CD4-positive, alpha-beta T cell treated with Interleukin-15 for 1 hour (primary cell): ENCODE results near the gene PIGR.
"Not testable (repeated sequence)": the region's sequence is repeated elsewhere in the genome, so short reads cannot be mapped to it uniquely, and the experiment has no call there.

ENCODE experiments used
- DNase-seq: peaks from one replicate; pipeline ENCODE4 v3.0.0-alpha.2; 2020

PIGR gene

DNA sequence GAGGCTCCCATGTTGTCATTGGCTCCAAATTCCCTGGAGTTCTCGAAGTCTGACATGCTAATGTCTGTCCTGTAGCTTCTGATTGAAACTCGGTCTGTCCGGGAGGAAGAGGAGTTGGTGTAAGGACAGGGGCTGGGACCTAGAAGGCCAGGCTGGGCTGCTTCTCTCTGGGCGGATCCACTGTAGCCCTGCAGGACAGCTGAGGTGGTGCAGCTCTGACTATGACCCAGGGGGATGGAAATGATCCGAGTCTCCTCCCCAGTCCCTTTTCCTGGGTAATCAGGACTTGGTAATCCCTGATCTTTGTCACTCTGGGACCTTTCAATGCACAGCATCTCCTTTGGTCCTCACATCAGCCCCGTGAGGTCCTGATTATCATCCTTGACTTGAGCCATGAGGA lies 14.6 kb downstream of the PIGR start:
- DNase-seq: no peak

DNA sequence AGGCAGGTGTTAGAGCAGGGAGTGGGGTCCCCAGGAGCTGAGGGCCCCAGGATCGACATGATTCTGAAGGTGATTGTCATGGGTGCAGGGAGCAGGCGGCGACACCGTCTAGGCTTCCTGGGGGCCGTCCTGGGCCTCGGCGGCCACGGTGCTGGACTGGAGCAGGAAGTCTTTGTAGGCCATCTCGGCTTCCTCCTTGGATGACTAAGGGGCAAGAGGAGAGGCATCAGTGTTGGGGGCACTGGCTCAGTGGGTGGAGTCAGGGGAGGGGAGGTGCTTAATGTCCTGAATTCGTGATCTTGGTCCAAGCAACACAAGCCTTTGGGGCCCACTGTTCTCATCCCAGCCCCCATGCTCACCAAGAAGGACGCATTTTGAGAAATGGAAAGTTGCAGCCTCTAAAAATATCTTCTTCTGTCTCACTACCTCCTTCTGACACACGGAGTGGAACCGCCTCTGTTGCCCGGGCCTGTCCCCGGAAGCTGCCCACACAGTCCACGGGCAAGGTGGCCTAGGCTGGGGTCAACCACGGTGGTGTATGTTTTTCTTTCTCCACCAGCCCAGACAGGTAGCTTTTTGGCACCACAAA lies 16.0 kb downstream of the PIGR start:
- peak; percentile 74 for DNase-seq

GRCh38 chr1:206929524-206929923 lies 16.7 kb downstream of the PIGR start:
- no peak for DNase-seq

- no peak for DNase-seq
Measured at GRCh38 chr1:206926286-206926685, 20.0 kb downstream of the PIGR start.

DNA sequence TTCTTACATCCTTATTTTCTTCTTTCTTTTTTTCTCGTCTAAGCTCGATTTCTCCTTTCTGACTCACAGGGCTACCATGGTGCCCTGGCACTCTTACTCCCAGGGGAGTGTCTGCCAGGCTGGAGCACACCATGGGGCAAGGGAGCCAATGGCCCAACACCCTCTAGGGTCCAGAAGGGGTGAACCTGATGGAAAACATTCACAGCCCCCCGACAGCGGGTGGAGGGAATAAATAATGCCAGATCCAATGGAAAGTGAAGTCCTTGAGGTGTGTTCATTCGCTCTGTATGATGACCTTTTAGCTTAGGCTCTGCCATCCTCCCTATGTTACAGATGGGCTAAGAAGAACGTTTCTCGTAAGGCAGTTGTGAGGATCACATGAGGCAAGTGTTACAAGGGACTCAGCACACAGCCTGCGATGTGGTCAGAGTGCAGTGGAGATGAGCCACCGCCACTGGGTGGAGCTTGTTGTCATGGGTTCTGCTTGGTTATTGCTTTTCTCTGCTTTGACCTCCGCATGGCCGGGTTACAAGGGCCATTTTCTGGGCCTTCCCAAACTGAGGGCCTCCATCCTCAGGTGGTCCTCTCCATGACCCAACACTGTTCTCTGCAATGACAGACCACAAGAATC lies 21.0 kb downstream of the PIGR start:
- DNase-seq: peak; percentile 84

- DNase-seq: peak; percentile 43
Measured at GRCh38 chr1:206924592-206925105, 21.6 kb downstream of the PIGR start.

GRCh38 chr1:206923961-206924557 lies 22.2 kb downstream of the PIGR start:
- DNase-seq: not testable (repeated sequence)

DNA sequence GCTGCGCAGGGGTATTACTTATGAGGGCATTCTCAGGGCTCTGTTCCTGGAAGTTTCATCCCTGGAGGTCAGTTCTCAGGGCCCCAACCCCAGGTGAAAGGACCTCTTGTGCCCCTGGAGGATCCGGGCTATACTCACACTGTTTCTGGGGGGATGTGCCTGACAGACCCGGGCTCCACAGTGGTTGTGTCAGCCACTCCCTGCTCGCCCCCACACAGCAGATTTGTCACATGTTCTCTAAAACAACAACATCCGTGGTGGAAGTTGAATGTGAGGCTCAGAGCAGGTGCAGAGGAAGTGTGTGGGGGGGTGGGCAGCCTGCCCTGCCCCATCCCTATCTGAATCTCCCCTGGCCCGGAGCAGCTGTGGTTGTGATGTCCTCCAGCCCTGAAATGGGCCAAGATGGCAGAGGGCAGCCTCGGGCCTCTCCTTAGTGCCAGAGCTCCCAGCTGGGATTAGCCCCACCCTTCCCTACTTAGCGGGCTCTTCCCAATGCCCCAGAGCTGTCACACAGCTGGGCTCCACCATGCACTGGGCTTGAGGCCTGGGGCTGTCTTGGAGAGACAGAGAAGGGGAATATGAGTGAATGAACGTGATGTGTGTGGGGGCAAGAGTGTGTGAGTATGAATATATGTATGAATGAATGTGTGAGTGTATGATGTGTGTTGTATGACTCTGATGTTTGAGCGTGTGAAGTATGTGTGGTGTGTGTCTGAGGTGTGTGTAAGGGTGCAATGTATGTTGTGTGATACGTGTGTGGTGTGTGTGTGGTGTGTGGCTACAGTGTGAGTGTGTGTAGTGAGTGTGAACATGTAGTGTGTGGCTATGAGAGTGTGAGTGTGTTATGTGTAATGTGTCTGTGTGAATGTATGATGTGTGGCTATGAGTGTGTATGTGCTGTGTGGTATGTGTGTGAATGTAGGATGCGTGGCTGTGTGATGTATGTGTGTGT lies 23.0 kb downstream of the PIGR start:
- peak; percentile 89 for DNase-seq

GRCh38 chr1:206922524-206922923 lies 23.7 kb downstream of the PIGR start:
- DNase-seq: no peak

DNA sequence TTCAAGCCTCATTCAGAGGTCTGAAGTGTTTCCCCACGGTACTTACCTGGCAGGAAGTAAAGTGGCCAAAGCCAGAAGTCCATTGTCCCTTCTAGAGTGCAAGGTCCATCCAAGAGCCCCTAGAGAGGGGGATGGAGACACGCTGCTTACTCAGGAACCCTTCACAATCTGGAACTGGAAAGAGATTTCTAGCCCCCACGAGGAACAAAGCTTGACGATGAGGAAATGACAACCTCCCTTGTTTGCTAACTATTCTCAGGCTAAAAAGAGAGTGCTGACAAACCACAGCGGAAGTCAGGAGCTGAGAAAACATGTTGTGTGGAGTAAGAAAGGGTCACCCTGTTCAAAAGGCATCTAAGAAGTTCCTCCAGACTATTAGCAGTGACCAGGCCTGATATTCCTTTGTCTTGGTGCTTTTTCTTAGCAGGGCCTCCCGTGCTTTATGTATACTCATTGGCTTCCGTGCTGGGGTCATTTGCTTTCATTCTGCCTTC lies 24.4 kb downstream of the PIGR start, which contains the start of gene FCMR:
TSS of gene FCMR (minus strand) at position 170 of the 494 bp plus-strand sequence. CDS start at position 83, 87 bp downstream.
- DNase-seq: peak; percentile 64

GRCh38 chr1:206918076-206918475 lies 28.2 kb downstream of the PIGR start:
- no peak for DNase-seq

GRCh38 chr1:206916000-206916709 lies 30.1 kb downstream of the PIGR start:
- DNase-seq: no peak

DNA sequence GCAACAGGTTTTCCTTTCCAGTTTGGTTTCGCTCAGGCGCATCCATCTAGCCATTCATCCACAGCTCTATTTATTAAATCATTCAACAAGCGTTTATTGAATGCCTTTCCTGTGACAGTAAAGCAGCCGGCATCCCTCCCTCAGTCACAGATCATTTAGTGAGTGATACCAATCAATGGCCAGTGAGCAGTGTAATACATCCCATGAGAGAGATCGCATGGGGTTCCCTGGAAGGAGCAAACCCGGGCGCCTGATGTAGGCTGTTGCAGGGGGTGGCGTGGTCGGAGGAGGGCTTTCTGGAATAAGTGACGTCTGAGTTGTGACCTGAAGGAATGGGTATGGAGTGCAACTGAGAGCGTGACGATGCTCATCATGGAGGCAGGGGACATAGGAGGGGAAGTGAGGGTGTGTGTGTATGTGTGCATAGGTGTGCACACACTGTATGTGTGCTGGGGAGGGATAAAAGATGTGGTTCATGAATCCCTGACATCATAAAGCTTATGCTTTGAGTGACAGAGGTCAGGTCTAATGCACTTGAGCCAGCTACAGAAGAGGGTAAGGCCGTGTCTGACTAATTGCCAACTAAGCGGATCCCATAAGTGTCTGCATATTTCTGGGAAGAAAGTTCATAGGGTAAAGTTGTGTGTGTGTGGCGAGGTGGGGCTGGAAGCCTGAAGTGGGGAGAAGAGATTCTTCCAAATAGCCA lies 31.1 kb downstream of the PIGR start:
- DNase-seq: no peak

DNA sequence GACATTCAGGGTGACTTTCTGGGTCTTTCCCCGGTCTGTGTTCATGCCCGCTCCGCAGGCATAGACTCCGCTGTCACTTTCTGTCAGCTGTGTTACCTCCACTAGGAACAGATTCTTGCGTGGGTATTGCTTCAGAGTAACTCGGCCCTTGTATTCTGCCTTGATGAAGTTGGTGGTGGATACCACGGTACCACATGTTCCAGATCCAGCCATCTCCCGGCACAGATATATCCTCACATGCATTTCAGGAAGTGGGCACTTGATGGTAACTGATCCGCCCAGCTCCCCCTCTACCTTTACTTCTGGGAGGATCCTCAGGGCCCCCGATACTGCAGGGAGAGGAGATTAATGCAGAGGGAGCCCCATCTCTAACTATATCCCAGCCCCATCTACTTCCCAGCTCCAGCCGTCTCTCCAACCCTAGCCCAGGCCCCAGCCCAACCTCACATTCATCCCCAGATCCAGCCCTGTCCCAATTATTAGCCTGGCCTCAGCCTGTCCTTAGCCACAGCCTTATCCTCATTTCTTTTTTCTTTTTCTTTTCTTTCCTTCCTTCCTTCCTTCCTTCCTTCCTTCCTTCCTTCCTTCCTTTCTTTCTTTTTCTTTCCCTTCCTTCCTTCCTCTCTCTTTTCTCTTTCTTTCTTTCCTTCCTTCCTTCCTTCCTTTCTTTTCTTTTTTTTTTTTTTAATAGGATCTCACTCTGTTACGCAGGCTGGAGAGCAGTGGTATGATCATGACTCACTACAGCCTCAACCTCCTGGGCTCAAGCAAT lies 32.3 kb downstream of the PIGR start:
- no peak for DNase-seq

GRCh38 chr1:206912445-206913095 lies 33.7 kb downstream of the PIGR start:
- DNase-seq: peak; percentile 67

DNA sequence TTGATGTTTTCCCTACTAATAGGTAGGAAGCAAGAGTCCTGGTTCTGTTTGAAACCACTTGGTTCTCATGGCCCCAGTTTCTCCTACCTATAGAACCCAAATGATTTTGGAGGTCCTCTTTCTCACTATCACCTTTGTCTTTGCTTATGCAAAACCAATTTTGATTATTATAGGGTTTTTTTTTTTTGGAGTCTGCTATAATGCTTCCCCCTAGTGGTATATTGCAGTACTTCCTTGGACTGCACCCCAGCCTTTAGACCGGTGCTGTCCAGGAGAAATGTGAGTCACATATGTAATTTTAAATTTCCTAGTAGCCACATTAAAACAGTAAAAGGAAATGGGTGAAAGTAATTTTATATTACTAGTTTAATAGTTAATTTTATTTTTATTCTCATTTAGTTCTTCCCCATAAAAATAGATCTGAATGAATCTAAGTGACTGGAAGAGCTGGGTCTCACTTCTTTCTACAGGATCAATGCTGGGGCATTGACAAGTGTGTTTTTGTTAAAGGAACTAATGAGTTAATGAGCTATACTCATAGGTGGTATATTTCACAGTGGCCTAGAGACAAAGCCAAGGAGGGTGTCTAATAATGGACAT lies 35.1 kb downstream of the PIGR start:
- DNase-seq: no peak

DNA sequence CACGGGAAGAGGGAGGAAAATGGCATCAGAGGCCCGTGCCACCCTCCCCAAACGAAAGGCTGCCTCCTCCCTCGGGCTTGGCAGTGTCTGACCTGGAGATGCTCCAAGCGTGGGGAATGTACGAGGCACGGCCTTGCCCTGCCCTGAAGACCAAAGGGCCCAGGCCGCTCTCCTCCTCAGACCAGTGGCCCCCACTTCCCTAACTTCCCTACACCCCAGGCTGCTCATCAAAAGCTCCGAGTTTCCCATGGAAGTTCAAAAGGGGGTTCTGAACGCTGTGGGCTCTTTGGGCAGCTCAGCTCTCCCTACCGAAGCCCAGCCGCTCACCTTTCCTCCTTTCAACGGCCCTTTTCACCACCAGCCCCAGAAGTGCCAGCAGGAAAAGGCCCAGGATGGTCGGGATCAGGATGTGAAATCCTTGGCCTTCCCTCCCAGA lies 36.4 kb downstream of the PIGR start:
- DNase-seq: no peak

GRCh38 chr1:206909161-206909882 lies 36.9 kb downstream of the PIGR start:
- peak; percentile 34 for DNase-seq

GRCh38 chr1:206908038-206908437 lies 38.2 kb downstream of the PIGR start:
- DNase-seq: no peak
